NB4 (cell line): ENCODE data around the gene ZNF407.

Experiments used
- TF ChIP-seq, protein P1 (sequence below): IDR thresholded peaks from 2 replicates; pipeline ENCODE4 v1.6.1; 2011; ENCODE audit warnings: low read depth, low read length
- TF ChIP-seq, protein P2 (sequence below): IDR thresholded peaks from one replicate; pipeline ENCODE4 v1.5.1; 2012; ENCODE audit warnings: low read depth, low read length

DNA sequence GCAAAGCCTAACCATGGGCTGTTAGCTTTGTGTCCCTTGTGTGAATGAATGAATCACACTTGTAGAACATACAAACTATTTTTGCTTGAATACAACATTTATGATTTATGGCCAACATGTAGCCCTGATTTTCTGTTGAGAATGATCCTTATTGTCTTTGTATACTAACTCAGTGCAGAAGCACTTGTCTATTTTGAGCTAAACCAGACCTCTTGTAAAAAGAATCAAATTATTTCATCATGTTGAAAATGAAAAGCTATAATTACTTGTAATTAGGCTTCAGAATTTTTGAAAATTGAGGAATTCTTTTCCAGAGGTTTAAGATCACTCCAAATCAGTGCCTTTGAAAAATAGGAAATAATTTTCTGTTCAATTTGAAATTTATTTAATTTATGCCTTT is 85.9 kb downstream of the ZNF407 start:
- TF ChIP-seq, protein P1, sequence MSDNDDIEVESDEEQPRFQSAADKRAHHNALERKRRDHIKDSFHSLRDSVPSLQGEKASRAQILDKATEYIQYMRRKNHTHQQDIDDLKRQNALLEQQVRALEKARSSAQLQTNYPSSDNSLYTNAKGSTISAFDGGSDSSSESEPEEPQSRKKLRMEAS, result no peak
- TF ChIP-seq, protein P2, sequence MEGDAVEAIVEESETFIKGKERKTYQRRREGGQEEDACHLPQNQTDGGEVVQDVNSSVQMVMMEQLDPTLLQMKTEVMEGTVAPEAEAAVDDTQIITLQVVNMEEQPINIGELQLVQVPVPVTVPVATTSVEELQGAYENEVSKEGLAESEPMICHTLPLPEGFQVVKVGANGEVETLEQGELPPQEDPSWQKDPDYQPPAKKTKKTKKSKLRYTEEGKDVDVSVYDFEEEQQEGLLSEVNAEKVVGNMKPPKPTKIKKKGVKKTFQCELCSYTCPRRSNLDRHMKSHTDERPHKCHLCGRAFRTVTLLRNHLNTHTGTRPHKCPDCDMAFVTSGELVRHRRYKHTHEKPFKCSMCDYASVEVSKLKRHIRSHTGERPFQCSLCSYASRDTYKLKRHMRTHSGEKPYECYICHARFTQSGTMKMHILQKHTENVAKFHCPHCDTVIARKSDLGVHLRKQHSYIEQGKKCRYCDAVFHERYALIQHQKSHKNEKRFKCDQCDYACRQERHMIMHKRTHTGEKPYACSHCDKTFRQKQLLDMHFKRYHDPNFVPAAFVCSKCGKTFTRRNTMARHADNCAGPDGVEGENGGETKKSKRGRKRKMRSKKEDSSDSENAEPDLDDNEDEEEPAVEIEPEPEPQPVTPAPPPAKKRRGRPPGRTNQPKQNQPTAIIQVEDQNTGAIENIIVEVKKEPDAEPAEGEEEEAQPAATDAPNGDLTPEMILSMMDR, result no peak
